Stimulated activated naive CD8-positive, alpha-beta T cell treated with anti-CD3 and anti-CD28 coated beads, Interleukin-15, amount 100 ng/mL, for 72 hours (primary cell): ENCODE results near the gene CNFN.

Experiments used
- ATAC-seq: fragments of 150-1000 bp; cut with Tn5 transposase; 2 replicates; pipeline ENCODE4 v1.10.0; 2021; ENCODE audit warnings: mild to moderate bottlenecking, moderate library complexity
- DNase-seq, 2 donors: peaks; one replicate each; pipeline ENCODE4 v3.0.0; 2021 to 2022
- H3K27ac Mint-ChIP-seq, 2 donors: one replicate each; pipeline ENCODE4 v1.8.0; 2022; ENCODE audit warnings: mild to moderate bottlenecking in 2 of 2, mixed read lengths in 2 of 2, moderate library complexity in 2 of 2
- H3K27me3 Mint-ChIP-seq: one replicate; pipeline ENCODE4 v1.8.0; 2022; ENCODE audit warnings: mixed read lengths
- H3K4me1 Mint-ChIP-seq: one replicate; pipeline ENCODE4 v1.8.0; 2022; ENCODE audit warnings: mild to moderate bottlenecking, mixed read lengths
- H3K4me3 Mint-ChIP-seq, 2 donors: one replicate each; pipeline ENCODE4 v1.8.0; 2022; ENCODE audit warnings: mild to moderate bottlenecking in 2 of 2, mixed read lengths in 2 of 2, moderate library complexity in 1 of 2
- H3K9me3 Mint-ChIP-seq, 2 donors: one replicate each; pipeline ENCODE4 v1.8.0; 2022; ENCODE audit warnings: mixed read lengths in 2 of 2

Gene CNFN

GRCh38 chr19:42397263-42398166, 7.4 kb upstream of the CNFN start:
- no peaks in the 10 kb centered on the region for H3K27me3 Mint-ChIP-seq
- H3K4me3 Mint-ChIP-seq = peak overlapping the region; percentile 86 to 90
- H3K4me1 Mint-ChIP-seq = peaks cover 62% of the 10 kb centered on the region
- no peak for DNase-seq
- no peak for ATAC-seq
- H3K9me3 Mint-ChIP-seq = no peaks in the 10 kb centered on the region
- peak overlapping the region; percentile 97 to 98 for H3K27ac Mint-ChIP-seq

- peaks cover 7% of the 10 kb centered on the region for H3K27me3 Mint-ChIP-seq
- H3K9me3 Mint-ChIP-seq = no peaks in the 10 kb centered on the region
- H3K4me3 Mint-ChIP-seq = peak overlapping the region; percentile 86 to 90
- peak overlapping the region; percentile 97 to 98 for H3K27ac Mint-ChIP-seq
- peaks cover 53% of the 10 kb centered on the region for H3K4me1 Mint-ChIP-seq
- ATAC-seq (peak; percentile 97), DNase-seq (peak; percentile 98 to 99)
These were observed 6.5 kb upstream of the CNFN start for GRCh38 chr19:42396381-42397262.

GRCh38 chr19:42394751-42395150, 4.7 kb upstream of the CNFN start:
- ATAC-seq (no peak), DNase-seq (no peak)
- Mint-ChIP-seq H3K9me3 (no peaks in the 10 kb centered on the region), H3K4me1 (peaks cover 34% of the 10 kb centered on the region), H3K27ac (no peak overlapping the region), H3K27me3 (peaks cover 25% of the 10 kb centered on the region), H3K4me3 (no peak overlapping the region)

- no peak for DNase-seq
- no peak for ATAC-seq
- Mint-ChIP-seq H3K4me1 (peaks cover 15% of the 10 kb centered on the region), H3K4me3 (no peak overlapping the region), H3K9me3 (no peaks in the 10 kb centered on the region), H3K27me3 (peaks cover 43% of the 10 kb centered on the region), H3K27ac (no peak overlapping the region)
These were observed 2.1 kb upstream of the CNFN start for GRCh38 chr19:42392165-42392564.

GRCh38 chr19:42388851-42389489, 1.1 kb downstream of the CNFN start:
- Mint-ChIP-seq H3K9me3 (no peaks in the 10 kb centered on the region), H3K4me1 (peaks cover 9% of the 10 kb centered on the region), H3K27me3 (peaks cover 50% of the 10 kb centered on the region), H3K27ac (no peak overlapping the region), H3K4me3 (no peak overlapping the region)
- ATAC-seq = no peak
- DNase-seq = no peak

DNA sequence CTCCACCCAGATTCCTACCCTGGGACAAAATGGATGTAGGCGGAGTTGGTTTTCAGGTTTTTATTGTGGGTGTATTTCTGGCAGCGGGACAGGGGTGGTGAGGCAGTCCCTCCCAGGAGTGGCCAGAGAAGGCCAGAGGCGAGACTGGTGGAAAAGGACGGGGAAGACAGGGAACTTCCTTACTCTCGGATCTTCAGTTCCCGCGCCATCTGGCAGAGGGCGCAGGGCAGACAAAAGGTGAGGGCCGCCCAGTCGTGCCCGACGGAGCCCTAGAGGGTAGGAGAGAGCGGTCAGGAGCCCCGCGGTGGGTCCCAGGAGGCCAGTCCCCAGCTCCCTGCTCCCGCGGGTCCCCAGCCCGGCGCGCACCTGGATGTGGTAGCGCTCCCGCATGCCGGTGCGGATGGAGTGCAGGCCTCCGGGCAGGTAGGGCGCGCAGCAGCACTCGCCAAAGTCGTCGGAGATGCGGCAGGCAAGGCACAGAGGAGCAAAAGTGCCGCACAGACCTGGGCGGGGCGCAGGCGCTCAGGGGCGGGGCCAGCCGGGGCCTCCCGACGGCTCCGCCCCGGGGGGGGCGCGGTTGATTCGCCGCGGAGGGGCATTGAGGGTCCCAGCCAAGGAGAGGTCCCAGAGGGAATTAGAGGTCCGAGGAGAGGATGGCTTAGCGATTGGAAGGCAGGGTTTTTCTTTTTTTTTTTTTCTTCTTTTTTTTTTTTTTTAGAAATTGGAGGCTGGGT, 3.0 kb downstream of the CNFN start:
- DNase-seq = peak; percentile 76 to 78
- Mint-ChIP-seq H3K27me3 (peaks cover 58% of the 10 kb centered on the region), H3K4me1 (peaks cover 9% of the 10 kb centered on the region), H3K27ac (peak overlapping the region in 1 of 2 donors; percentile 30), H3K9me3 (no peaks in the 10 kb centered on the region), H3K4me3 (peak overlapping the region; percentile 71 to 80)
- ATAC-seq = peak; percentile 96

- H3K27ac Mint-ChIP-seq = no peak overlapping the region
- DNase-seq (no peak), ATAC-seq (no peak)
- H3K4me3 Mint-ChIP-seq = no peak overlapping the region
- H3K4me1 Mint-ChIP-seq = peaks cover 22% of the 10 kb centered on the region
- H3K27me3 Mint-ChIP-seq = peaks cover 29% of the 10 kb centered on the region
- H3K9me3 Mint-ChIP-seq = no peaks in the 10 kb centered on the region
These were observed 9.9 kb downstream of the CNFN start for GRCh38 chr19:42380155-42380554.

DNA sequence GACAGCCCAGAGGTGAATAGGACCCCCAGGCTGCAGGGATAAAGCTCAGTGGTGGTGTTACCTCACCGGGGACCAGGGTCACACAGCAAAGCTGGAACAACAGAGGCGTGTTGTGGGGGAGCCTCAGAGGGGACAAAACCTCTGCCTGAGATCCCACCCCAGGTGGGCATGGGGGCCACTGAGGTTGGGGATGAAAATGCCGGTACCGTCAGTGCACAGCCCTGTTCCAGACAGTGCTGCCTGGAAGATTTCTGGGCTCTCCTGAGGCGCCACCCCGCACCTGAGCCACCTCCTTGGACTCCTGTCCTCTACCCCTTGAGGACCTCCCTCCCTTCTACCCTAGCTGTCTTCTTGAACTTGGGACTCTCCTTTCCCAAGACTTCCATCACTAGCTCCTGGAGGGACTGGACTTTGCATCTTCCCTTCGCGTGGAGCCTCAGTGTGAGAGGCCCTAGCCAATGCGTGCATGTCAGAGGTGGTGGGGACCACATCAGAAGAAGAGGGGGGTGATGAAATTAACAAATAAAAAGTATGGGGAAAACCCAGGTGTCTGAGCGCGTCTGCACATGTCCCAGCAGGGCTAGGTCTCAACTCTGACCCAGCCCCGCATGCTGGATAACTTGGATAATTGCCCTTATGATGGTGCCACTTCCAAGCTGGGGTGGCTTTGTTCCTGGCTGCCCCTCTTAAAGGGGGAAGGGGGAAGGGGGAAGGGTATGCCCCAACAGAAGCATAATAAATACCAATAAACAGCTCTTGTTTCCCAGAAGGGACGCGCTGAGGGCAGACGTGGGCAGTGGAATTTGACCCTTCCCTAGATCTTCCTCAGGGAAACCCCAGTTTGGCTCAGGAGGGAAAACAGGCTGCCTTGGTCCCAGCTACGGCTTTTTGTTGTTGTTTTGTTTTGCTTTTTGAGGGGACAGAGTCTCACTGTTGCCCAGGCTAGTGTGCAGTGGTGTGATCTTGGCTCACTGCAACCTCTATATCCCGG, 11.6 kb downstream of the CNFN start:
- Mint-ChIP-seq H3K27ac (peak overlapping the region; percentile 43 to 73), H3K4me3 (peak overlapping the region; percentile 27 to 58), H3K4me1 (peaks cover 22% of the 10 kb centered on the region), H3K27me3 (peaks cover 29% of the 10 kb centered on the region), H3K9me3 (no peaks in the 10 kb centered on the region)
- DNase-seq (peak; percentile 33 to 47), ATAC-seq (peak; percentile 90)

DNA sequence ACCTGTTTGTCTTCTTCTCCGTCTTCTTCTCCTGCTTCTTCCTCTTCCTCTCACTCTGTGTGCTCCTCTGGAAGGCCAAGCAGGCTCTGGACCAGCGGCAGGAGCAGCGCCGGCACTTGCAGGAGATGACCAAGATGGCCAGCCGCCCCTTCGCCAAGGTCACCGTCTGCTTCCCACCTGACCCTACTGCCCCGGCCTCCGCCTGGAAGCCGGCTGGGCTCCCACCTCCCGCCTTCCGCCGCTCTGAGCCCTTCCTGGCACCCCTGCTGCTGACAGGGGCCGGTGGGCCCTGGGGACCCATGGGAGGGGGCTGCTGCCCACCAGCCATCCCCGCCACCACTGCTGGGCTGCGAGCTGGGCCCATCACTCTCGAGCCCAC, 13.9 kb downstream of the CNFN start:
- no peak for DNase-seq
- Mint-ChIP-seq H3K4me1 (peaks cover 22% of the 10 kb centered on the region), H3K27me3 (peaks cover 11% of the 10 kb centered on the region), H3K27ac (no peak overlapping the region), H3K9me3 (no peaks in the 10 kb centered on the region), H3K4me3 (no peak overlapping the region)
- no peak for ATAC-seq

- DNase-seq (no peak), ATAC-seq (peak; percentile 43)
- H3K9me3 Mint-ChIP-seq = no peaks in the 10 kb centered on the region
- peaks cover 9% of the 10 kb centered on the region for H3K27me3 Mint-ChIP-seq
- H3K27ac Mint-ChIP-seq = no peak overlapping the region
- H3K4me3 Mint-ChIP-seq = no peak overlapping the region
- H3K4me1 Mint-ChIP-seq = peaks cover 22% of the 10 kb centered on the region
These were observed 14.5 kb downstream of the CNFN start for GRCh38 chr19:42375415-42376176.

DNA sequence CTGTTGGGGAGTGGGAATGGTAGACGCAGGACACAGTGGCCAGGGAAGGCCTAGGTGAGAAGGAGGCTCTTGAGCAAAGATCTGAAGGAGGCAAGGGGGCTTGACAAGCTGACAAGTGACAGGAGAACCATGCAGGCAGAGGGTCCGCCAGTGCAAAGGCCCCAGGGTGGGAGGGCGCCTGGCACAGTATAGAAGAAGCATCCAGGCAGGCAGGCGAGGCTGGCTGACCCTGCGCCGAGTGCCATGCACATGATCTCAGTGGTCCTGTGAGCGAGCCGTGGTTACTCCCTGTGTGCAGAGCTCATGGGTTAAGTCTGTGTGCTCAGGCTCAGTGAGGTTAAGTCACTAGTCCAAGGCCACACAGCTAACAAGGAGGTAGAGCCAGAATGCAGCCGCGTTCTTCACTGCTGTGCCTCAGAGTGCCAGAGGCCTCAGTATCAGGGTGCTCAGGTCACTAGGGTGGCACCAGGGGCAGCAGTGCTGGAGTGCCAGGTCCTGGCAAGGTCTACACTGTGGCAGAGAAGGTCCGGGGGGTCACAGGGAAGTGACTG, 15.2 kb downstream of the CNFN start:
- Mint-ChIP-seq H3K27me3 (peaks cover 2% of the 10 kb centered on the region), H3K27ac (no peak overlapping the region), H3K9me3 (no peaks in the 10 kb centered on the region), H3K4me1 (peaks cover 22% of the 10 kb centered on the region), H3K4me3 (no peak overlapping the region)
- ATAC-seq (no peak), DNase-seq (no peak)

GRCh38 chr19:42370626-42371175, 19.4 kb downstream of the CNFN start:
- Mint-ChIP-seq H3K9me3 (no peaks in the 10 kb centered on the region), H3K27me3 (no peaks in the 10 kb centered on the region), H3K4me3 (no peak overlapping the region), H3K27ac (peak overlapping the region in 1 of 2 donors; percentile 26), H3K4me1 (no peaks in the 10 kb centered on the region)
- no peak for DNase-seq
- ATAC-seq = no peak

DNA sequence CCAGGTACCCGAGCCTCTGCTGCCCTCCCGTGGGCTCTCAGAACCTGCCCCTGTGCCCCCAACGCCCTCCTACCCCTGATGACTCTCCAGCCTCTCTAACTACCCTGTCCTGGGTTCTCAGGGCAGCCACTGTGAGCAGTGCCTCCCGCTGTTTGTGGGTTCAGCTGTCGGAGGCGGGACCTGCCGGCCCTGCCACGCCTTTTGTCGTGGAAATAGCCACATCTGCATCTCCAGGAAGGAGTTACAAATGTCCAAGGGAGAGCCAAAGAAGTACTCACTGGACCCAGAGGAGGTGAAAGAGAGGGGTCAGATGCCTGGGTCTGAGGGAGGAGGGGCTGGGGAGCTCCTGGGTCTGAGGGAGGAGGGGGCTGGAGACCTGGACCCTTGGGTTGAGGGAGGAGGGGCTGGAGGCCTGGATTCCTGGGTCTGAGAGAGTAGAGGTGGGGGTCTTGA, 20.0 kb downstream of the CNFN start:
- H3K4me3 Mint-ChIP-seq = no peak overlapping the region

More for the DNA sequence above, 20.0 kb downstream of the CNFN start:
- no peaks in the 10 kb centered on the region for H3K9me3 Mint-ChIP-seq
- DNase-seq (no peak), ATAC-seq (no peak)
- H3K27me3 Mint-ChIP-seq = no peaks in the 10 kb centered on the region
- H3K4me1 Mint-ChIP-seq = no peaks in the 10 kb centered on the region
- H3K27ac Mint-ChIP-seq = peak overlapping the region; percentile 26 to 90
